B cell (primary cell): ENCODE data around the gene RAI1.

ENCODE experiments used
- EZH2 ChIP-seq: IDR thresholded peaks from 2 replicates; pipeline ENCODE4 v1.6.1; 2012; ENCODE audit warnings: borderline replicate concordance, low read depth, mild to moderate bottlenecking, moderate library complexity, low read length; ENCODE audit not compliant: insufficient read depth, poor library complexity, severe bottlenecking
- TF ChIP-seq, protein P1 (sequence below): fragments of 200-600 bp; IDR thresholded peaks from one replicate; pipeline ENCODE4 v1.8.0; 2022; ENCODE audit warnings: antibody characterized with exemption, mild to moderate bottlenecking

DNA sequence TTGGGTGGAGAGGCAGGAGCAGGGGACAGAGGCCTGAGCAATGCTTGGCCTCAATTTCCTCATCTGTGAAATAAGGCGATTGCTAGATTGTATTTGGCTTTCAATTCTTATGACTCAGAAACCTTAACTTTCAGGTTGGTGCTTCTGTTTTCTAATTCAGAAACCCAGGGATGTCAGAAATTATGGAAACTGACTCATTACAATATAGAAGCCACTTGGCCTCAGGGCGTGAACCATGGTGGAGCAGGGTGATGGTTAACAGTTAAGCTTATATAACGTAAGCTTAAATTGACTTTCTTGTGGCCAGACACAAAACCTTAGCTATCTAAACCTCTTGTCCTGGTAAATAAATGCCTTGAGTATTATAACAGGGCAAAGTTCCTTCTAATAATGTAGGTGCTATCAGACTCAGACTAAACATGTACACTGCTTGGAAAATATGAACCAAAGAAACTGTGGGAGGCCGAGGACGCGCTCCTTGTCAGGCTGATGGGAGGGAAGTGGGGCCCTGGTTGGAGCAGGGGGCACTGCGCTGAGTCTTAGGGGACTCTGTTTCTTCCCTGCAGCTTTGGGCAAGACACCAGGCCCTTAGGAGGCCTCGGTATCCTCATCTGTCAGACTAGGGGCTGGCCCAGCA, 172.7 kb downstream of the RAI1 start:
- TF ChIP-seq, protein P1, sequence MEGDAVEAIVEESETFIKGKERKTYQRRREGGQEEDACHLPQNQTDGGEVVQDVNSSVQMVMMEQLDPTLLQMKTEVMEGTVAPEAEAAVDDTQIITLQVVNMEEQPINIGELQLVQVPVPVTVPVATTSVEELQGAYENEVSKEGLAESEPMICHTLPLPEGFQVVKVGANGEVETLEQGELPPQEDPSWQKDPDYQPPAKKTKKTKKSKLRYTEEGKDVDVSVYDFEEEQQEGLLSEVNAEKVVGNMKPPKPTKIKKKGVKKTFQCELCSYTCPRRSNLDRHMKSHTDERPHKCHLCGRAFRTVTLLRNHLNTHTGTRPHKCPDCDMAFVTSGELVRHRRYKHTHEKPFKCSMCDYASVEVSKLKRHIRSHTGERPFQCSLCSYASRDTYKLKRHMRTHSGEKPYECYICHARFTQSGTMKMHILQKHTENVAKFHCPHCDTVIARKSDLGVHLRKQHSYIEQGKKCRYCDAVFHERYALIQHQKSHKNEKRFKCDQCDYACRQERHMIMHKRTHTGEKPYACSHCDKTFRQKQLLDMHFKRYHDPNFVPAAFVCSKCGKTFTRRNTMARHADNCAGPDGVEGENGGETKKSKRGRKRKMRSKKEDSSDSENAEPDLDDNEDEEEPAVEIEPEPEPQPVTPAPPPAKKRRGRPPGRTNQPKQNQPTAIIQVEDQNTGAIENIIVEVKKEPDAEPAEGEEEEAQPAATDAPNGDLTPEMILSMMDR, result no peak
- no peak for TF ChIP-seq EZH2
